ENCODE results near the gene S100A13.

GRCh38 chr1:153578936-153579335, 48.4 kb downstream of the S100A13 start:
- TF ChIP-seq CTCF (IDR thresholded peaks at IDR 0.05 in 4 of 5, conservative IDR thresholded peaks at IDR 0.05 in 1 of 5), result no peak
- no peak for TF ChIP-seq POLR2A (IDR thresholded peaks at IDR 0.05)
